NCI-H128 (cell line): ENCODE measurements around the gene LCN2.

Source experiments
- DNase-seq: peaks from one replicate; lab custom pipeline; 2025; ENCODE audit not compliant: unreplicated experiment; lab: John Stamatoyannopoulos, UW

Gene LCN2

GRCh38 chr9:128114326-128115186 is 34.7 kb upstream of the LCN2 start:
- DNase-seq = no peak

DNA sequence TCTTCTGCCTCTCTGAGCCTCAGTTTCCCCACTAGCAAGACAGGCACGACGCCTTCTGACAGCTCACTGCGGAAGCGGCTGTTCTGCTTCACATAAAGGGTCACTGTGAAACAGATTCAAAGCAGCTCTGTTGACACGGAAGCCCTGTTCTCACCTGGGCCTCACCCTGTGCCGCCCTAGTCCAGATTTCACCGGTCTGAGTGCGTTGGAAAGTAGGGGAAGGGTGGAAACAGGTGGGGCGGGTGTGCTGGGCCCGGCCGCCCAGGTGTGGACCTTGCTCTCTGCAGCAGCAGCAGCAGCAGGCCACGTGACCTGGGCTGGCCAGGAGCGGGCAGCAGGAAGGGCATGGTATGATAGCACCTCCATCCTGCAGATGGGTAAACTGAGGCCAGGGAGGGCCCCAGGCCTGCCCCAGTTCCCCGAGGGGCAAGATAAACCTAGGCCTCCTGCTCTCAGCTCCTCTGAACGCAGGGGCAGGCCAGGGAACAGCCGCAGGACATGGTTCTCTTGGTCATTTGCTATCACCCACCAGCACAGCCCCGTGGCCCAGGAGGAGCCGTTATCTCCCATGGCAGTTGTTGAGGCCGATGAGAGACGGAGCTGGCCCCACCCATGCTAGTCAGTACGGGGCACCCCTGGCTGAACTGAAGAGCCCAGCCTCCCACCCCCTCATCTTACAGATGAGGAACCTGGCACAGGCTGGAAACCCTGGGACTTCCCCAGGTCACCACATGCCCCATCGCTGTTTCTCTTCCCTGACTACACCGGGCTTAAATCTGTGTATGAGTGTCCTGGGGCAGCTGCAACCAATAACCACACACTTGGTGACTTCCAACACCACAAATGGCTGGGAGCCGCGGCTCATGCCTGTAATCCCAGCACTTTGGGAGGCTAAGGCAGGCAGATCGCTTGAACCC is 33.8 kb upstream of the LCN2 start:
- no peak for DNase-seq

- DNase-seq = no peak
Measured at GRCh38 chr9:128116104-128117083, 32.9 kb upstream of the LCN2 start.

DNA sequence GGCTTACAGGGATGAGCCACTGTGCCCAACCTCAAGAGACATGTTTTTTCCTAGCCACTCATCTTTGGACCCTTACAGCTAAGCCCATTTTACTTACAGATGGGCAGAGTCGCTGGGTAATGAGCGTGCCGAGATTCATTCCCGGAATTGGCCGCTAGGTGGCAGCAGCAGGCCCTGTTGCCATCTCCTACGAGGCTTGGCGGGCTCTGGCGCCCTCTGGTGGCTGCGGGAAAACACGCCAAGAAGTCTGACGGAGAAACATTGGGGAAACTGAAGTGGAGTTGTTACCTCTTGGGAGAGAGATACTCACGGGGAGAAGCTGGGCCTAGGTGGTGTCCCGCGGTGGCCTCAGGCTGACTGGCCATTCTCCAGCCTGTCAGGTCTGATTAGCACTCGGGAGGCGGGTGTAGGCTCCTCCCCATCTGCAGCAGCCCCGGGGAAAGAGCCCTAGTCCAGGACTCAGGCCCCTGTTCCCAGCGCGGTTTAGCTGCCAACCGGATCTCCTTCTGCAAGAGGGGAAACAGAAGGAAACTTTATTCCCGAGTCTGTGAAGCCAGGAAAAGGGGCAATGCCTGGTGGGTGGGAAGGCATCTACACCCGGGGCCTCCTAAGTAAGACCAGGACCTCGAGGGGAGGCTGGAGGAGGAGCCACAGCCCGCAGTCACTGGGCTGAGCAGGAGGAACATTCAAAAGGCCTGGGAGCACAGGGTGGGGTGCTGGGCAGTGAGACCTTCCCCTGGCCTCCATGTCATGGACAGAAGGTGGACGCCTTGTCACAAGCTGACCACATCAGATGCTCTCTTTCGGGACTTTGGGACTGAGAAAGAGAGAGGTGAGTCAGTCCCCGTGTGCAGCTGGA is 31.4 kb upstream of the LCN2 start:
- DNase-seq = peak; percentile 94

DNA sequence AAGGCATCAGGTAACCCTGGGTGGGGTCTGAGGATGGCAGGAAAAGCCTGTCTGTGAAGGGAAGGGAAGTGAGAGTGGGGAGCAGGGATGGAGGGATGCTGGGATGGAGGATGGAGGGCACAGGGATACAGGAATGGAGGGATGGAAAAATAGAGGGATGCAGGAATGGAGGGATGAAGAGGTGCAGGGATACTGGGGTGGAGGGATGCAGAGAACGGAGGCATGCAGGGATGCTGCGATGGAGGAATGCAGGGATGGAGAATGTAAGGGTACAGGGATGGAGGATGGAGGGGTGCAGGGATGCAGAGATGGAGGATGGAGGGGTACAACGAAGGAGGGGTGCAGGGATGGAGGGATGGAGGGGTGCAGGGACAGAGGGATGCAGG is 30.8 kb upstream of the LCN2 start:
- no peak for DNase-seq

DNA sequence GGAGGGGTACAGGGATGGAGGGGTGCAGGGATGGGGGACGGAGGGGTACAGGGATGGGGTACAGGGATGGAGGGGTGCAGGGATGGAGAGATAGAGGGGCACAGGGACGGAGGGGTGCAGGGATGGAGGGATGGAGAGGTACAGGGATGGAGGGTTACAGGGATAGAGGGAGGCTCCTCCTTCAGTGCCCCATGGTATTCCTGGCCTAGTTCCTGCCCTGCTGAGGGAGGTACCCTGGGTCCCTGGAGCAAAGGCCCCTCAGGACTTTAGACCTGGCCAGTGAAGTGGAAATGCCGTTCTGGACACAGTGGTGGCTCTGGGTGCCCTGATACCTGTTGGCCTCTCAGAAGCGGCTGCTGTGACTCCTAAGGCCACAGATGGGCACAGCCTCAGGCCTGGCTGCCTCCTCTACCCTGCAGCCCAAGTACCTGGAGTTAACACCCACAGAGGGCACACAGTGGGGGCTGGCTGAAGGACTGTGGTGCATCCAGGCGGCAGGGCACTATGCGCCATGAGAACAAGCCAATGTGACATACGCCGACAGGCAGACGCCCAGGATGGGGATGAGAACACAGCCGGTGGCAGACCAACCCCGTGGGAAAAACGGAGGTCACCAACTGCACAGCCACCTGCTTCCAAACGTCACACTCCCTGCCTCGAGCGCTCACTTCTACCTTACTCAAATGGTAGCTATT is 30.1 kb upstream of the LCN2 start:
- no peak for DNase-seq

- no peak for DNase-seq
Measured at GRCh38 chr9:128120061-128120740, 29.1 kb upstream of the LCN2 start.

GRCh38 chr9:128120741-128121465 is 28.4 kb upstream of the LCN2 start:
- no peak for DNase-seq

DNA sequence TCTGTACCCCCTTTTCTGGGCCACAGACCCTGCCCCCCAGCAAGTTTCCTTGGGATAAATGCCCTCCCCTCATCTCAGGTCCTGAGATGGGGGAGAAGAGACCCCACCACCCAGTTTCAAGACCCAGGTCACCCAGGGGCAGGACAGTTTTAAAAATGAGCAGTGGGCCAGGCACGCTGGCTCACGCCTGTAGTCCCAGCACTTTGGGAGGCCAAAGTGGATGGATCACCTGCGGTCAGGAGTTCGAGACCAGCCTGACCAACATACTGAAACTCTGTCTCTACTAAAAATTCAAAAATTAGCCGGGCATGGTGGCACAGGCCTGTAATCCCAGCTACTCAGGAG is 27.8 kb upstream of the LCN2 start:
- no peak for DNase-seq

DNA sequence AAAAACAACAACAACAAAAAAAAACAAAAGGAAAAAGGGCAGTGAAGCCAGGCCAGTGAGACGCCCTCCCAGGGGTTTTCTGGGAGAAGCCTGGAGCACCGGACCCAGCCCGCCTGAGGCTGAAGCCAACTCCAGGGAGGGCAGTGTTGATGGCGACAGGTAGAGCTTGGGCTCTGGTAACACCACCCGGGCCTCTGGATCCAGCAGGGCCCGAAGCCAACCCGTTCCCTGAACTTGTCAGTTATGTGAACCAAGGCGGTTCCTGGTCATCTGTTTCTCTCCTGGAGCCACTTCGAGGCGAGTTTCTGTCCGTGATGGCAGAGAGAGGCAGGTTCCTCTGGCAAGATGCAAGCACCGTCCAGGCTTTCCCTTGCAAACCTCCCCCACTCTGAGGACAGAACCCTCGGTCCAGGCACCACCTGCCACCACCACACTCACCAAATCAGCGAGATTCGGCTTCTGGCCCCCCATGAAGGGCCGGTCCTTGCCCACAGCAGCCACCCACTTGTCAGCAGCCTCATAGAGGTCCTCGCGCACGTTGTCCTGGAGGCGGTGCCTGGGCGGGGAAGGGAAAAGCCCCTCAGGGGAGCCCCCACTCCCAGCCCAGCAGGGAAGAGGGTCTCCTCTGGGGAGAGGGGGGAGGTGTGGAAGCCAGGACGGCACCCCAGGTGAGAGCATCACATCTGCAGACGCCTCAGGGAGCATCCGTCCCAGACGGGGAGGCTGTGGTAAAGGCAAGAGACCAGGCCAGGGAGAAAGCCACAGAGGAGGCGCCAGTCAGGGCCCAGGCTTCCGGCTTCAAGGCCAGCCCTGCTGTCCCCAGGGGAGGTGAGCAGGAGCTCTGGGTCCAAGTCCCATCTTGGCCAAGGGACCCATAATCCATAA is 27.1 kb upstream of the LCN2 start:
- no peak for DNase-seq

- DNase-seq = no peak
Measured at GRCh38 chr9:128122809-128123175, 26.5 kb upstream of the LCN2 start.

DNA sequence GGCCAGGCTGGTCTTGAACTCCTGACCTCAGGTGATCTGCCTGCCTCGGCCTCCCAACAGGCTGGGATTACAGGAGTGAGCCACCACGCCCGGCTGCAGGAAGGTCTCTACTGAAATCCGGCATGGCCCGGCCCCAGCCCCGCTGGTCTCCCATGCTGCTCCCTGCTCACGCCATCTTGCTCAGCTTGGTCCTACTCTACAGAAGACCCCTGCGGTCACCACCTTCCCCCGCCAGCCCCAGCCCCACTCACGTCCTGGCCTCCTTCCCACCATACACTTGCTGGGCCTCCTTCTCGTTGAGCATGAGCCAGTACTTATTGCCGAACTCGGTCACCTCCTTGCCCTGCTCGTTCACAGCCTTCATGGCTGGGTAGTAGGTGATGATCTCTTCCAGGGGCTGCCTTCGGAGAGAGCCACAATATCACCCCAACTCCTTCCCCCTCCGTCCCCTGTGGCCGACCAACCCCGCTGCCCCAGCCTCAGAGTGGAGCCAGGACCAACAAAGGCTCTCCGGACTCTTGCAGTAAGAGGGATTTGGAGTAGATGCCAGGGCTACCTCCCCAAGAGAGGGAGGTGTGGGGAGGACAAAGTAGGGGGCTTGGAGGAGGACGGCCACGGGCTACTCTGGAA is 25.7 kb upstream of the LCN2 start:
- no peak for DNase-seq

GRCh38 chr9:128124451-128124850 is 24.8 kb upstream of the LCN2 start:
- DNase-seq = no peak

GRCh38 chr9:128124873-128125579 is 24.2 kb upstream of the LCN2 start:
- DNase-seq = peak; percentile 25

GRCh38 chr9:128125580-128126354 is 23.5 kb upstream of the LCN2 start:
- no peak for DNase-seq
